Amniotic epithelial cell (primary cell): ENCODE measurements around the gene CNPPD1.

Source experiments
- DNase-seq: peaks from one replicate; pipeline ENCODE4 v3.0.0-alpha.2; 2010; ENCODE audit warnings: low read depth

Gene CNPPD1

DNA sequence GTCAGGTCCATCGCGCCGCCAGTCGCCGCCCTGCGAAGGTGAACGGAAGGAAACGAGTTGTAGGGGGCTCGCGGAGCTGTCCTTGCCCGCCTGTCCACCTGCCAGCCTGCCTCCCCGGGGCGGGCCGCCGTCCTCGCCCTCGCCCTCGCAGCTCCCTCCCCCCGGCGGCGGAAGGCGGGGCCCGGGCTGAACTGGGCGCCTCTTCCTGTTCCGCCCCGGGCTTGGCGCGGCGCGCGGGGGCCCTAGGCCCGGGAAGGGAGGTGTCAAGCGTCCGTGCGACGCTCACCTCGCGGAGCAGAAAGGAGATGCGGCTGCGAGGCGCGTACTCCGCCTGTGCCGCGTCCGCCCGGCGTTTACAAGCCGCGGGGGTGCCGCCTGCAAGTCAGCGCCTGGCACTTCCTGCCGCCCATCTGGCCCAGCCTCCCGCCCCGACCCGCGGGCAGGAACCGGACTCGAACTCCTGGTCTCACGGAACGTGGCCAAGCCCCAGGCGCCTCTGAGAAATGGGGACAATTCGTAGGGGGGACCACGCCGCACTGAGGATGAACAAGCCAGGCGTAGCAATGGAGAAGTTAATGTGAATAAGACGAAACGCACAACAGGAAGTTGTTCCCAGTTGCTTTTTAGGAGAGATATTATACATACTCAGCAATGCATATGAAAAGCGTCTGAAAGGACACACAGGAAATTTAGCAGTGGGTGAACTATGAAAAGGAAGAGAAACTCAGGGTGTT lies at the start of gene CNPPD1:
Gene CNPPD1 (minus strand): TSS at position 108 of the 734 bp plus-strand sequence. CDS start 97 bp downstream, at position 11.
- DNase-seq = peak; percentile 66

DNA sequence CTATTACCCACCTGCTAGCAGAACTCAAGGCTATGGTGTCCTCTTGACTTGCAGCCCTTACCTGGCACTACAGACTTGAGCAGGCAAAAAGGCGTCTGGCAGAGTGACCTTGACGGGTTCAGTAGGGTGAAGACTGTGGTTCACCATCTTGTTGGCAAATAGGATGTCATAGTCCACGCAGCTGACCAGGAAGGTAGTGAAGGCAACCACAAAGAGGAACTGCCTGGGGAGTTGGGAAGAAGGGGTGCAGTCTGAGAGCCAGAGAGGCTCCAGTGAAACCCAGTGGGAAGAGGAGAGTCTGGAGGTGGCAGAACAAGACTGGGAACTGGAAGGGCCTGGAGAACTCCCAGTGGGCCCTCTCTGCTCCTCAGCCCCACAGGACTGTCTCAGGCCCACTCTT lies 48.6 kb upstream of the CNPPD1 start:
- no peak for DNase-seq

DNA sequence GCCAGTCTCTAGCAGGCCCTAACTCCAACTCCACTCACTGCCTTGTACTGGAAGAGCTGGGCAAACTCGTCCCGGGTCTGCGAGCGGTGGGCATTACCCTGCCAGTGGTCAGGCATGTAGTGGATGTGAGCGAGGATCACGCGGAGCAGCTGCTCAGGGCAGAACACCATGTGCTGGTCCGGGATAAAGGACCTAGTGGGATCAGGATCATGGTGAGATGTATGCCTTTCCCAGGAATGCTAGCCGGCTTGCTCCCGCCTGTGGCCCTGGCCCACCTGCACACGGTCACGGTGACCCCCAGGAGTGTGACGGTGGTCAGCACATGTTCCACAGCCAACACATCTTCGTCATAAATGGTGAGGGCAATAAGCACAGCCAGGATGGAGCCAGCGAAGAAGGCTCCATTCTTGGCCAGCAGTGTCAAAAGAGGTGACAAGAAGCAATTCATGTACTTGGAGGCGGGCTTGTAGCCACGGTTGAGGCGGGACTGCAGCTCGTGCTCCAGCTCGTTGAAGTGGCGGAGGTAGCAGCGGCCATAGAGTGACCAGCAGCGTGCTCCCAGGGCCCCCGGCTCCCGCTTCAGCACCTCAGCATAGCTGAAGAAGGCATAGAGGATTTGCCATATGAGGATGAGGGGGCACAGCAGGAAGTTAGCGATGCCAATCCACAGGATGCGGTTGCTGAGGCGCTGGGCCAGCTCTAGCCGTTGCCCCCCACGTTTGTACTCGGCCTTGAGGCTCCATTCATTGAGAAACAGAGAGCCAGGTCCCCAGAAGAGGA lies 47.3 kb upstream of the CNPPD1 start:
- no peak for DNase-seq

DNA sequence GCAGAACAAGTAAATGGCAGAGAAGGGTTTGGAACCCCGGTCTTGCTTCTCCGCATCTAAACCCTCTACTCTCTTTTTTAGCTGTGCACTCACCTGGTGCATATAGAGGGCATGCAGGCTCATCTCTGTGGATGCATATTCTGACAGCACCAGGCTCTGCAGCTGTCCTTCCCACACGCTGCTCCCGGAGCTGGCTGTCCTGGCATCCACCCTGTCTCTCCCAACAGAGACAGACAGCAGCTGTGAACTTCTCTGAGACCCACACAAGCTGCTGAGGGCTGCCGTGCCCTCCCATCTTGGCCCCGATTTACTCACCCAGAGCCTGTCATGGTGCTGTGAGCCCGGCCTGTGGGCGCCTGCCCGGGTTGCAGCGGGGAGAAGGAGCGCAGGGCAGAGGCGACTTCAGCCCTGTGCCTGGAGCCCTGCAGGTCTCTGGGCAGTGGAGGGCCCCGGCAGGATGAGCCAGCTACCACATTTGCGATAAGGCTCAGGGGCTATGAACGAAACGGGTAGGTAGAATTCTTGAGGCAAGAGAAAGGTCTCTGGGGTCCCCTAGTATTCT lies 45.3 kb upstream of the CNPPD1 start:
- no peak for DNase-seq

DNA sequence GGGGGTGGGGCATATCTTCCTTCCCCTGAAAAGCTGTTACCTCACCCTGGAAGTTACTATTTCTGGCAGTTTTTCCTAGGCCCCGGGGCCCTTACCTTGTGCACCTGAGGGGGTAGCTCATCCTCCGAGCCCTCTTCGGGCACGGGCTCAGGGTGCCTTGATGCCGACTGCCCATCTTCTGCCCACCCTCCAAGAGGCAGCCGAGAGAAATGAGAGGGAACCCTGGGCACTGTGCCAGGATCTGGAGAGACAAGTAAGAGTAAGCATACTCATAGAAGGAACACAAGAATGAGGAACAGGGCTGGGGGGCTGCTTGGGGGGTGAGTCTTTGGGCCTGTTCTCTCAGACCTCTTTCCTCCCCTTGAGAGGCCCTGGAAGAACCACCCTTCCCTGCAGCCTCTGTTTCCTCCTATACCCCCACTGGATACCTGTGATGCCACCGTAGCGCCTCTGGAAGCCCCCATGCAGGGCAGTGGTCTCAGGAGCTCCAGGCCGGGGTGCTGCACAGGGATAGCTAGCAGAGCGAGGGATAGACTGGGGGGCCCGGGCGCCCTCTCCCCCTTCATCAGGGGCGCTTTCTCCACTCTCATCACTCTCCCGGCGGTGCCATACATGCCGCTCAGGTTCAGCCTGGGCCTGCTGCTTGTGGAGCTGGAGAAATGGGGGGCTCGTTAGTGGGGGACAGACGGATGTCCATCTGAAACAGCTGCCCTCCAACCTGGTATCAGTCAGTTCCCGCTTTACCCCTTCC lies 44.1 kb upstream of the CNPPD1 start:
- DNase-seq = no peak

DNA sequence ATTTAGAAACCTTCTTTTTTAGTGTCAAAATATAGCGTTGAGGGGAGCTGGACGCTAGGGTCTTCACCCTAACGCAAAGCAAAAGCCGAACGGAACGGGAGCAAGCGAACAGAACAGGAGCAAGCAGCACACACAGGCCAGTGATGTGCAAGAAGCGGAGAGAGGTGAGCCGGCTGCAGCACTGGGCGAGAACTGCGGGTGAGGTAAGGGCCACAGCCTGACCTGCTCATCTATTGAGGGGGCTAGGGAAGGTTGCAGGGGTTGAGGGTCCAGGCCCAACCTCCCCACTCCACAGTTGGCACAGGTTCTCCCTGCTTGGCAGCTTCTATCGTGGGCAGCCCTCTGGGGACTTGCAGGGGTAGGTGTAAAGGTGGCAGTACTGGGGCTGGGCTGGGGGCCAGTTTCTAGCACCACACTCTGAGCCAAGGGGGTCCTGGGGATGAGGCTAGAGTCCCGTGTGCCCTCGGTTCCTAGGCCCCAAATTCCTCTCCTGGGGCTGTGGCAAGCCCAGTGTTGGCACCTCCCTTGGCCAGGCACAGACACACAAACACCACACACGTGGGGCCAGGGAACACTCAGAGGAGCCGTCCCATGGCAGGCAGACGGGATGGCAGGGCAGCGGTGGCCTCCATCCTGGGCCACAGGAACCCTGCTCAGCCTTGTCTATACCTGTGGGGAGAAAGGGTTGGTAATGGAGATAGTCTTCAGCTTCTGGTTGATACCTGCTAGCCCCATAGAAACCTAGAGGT lies 43.2 kb upstream of the CNPPD1 start:
- no peak for DNase-seq

DNA sequence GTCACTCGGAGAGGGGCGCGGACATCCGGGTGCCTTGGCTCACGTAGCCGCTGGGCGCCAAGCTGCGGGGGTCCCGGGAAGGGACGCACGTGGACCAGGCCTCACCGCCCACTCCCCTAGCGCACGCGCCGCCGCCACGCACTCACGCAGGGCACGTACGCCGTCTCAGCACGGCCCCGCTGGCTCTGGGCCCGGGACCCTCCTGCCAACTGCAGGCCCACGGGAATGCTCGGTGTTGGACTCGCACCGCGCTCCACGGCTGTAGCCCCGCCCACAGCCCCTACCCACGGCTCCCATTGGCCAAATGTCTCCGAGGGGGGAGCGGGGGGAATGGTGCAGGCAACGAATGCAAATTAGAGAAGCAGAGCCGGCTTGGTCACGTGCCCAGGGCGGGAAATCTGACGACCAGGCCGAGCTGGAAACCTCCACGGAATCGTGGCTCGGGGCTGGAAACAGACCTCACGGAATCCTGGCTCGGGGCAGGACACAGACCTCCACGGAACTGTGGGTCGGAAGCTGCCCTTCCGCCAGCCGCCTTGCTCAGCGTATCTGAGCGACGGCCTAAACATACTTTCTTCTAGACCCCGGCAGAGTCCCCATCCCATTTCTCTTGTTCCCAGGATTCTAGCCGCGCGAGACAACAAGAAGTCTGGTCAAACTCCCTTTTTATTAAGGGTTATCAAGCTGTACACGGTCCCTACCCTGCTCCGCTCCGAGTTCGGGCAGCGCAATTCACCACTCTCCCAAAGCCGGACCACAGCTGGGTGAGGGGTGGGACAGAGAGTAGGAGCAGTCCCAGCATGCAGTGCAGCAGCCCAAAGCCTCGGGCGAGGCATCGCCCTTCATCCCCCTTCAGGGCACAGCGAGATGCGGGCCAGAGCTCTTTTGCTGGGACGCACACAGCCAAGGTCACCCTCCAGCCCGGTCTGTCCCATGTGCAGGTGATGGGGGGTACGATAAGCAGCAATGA lies 42.3 kb upstream of the CNPPD1 start, which contains the start of gene ABCB6:
Gene ABCB6 (minus strand): TSS at position 227 of the 970 bp plus-strand sequence. CDS start 285 bp downstream, outside the sequence.
- DNase-seq = peak; percentile 91

DNA sequence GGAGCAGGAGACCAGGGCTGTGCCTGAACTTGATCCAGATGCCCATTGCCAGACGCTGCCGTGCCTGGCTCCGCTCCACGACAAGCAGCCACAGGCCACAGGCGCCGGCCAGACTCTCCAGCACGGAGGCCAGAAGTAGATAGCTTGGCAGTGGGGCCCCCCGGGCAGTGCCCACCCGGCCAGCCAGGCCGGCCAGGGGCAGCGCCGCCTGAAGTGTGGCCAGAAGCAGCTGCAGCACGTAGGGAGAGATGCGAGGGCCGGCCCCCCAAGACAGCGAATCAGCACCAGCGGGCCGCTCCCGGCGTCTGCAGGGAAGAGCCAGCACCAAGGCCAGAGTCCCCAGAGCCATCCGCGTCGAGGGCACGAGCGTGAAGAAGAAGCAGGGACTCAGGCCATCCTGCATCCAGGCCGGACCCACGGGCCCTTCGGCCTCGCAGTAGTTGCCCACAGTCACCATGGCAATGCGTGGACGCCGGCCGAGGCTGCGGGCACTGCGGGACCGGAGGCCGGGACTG lies 41.5 kb upstream of the CNPPD1 start:
- peak; percentile 62 for DNase-seq

DNA sequence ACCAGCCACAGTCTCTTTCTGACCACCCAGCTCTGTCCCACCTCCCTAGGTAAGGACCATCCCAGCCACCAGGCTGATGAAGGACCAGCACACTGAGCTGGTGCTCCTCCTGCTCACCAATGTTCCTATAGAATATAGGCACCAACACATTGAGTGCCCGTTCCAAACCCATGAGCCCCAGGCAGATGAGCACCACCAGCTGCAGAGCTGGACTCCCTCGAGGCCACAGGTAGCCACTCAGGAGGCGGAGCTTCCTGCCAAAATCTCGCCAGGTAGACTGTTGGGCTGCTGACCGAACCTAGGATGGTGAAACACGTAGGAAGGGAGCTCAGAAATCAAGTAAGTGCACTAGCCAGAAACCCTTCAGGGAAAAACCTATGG lies 39.8 kb upstream of the CNPPD1 start:
- DNase-seq = no peak

DNA sequence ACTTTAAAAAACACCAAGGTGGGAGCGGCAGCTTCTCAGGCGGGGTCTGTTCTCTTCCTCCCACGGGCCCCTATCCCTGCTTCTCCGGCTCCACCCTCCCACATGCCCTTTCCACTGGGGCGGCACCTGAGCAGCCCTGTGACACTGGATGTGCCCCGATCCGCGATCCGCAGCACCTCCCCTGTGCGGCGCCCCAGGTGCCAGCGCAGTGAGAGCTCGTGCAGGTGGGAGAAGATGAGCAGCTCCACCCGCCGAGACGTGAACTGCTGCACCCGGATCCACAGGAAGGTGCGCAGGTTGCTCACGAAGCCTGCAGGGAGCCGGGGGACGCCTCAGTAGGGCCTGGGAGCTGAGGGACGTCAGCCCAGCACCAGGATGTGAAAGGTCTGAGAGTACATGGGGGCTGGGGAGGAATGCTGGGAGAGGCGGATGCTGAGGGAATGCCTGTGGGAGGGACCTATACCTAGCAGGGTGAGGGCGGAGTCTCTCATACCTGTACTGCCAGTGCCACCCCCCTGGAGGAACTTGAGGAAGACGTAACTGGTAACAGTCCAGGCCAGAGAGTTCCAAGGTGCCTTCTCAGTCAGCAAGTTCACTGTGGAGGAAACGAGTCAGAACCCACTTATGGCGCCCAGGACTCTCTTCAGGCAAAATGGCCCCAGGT lies 39.3 kb upstream of the CNPPD1 start:
- no peak for DNase-seq

DNA sequence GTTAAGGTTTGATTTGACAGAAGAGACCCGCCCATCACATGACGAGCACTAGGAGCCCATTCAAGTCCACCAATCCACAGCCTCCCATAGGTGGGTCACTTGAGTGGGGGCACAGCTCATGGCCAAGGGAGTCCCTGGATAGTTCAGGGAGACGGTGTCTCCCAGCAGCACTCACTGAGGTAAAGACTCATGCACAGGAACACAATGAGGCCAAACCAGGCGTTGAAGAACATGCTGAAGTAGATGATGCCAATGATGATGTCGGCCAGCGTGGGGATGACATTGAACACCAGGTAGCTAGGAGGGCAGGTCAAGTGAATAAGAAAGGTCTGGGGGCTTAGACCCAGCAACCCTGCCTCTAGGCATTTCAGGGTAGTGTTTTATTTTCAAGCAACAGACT lies 38.1 kb upstream of the CNPPD1 start:
- DNase-seq = no peak

DNA sequence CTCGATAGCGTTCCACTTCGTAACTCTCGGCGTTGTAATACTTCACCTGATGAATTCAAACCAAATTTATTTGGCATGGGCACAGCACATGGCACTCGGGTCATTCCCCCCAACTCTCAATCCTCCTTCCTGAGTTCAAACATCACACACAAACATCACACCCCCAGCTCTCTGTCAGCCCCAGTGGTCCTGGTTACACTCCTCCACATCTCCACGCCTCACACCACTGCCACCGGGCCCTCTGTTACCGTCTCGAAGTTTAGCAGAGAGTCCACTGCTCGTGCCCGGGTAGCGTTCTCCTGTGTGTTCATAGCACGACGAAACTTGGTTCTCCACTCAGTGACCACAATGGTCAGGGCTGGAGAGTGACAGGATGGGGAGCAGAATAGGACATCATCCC lies 37.4 kb upstream of the CNPPD1 start:
- DNase-seq = no peak

DNA sequence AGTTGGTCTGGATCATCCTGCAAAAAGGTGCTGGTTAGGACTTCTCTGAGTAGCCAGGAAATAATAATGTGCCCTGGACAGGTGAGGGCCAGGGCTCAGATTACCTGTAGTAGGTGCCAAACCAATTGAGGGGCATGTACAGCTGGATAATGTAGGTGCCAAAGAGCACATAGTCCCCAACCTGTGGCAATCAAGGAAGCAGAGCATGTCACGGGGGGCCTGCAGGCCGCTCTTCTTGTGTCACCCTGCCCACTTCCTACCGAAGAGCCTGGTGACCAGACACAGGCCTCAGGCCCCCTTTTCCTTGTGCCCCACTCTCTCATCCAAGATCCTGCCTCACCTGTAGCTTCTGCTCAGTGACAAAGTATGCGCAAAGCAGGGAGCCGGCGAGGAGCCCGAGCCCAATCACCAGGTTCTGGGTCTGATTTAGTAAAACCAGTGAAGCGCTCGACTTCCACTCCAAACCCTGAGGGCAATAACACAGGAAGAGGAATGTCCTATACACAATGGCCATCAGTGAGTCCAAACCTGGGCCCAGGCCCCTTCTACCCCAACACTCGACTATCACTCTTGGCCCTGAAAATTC lies 36.9 kb upstream of the CNPPD1 start:
- DNase-seq = no peak

DNA sequence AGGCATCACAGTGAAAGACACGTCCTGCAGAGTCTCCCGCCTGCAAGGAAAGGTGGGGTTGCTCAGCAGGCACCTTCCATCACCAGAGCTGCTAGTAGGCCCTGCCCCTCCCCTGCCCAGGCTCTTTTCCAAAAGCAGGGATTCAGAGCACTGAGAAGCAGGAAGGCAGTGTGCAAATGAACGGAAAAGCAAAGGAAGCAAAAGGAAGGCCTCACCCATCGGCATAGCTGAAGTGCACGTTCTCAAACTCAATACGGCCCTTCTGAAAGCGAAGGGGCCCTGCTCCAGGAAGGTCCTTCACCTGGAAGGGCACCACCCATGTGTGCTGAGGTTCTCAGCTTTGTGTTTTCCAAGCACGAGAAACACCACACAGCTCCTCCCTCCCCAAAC lies 36.3 kb upstream of the CNPPD1 start:
- DNase-seq = no peak

DNA sequence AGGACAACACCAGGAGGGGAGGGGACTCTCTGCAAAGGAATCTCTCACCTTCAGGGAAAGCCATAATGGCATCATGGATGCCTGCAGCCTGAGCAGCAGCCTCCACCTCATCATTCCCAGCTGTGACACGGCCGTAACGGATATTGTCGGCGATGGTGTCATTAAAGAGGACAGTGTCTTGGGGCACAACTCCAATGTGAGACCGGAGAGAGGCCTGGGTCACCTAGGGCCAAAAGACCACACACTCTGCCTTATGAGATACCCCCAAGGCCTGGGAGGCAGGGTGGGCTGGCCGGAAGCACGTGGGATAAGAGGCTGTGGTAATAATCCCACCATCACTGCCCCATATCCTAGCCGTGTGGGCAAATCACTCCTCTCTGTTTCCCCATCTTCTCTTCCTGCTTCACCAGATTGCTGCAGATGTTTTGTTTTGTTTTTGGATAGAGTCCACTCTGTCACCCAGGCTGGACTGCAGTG lies 34.2 kb upstream of the CNPPD1 start:
- no peak for DNase-seq

DNA sequence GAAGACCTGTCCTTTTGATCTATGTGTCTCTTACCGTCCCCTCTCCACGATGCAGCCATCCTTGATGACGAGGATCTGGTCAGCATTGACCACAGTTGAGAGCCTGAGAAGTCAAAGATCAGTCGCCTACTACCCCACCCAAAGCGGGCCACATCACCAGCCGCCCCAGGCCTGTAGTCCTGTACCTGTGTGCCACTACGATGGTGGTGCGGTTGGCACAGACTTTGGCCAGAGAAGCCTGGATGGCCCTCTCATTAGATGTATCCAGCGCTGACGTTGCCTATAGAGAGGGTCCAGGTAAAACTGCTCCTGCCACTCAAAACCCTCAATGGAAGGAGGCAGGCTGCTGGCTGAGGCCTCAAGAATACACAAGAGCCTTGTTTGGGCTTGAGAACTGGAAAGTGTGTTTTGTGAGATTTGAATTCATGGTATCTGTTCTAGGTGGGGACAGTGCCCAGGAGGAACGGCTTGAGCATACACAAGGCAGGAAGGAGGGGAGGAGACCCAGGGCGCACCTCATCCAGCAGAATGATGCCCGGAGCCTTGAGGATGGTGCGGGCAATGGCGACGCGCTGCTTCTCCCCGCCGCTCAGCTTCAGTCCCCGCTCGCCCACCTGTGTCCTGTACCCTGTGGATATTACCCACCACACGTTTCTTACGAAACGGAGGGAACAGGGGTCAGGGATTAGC lies 33.6 kb upstream of the CNPPD1 start:
- DNase-seq = no peak

DNA sequence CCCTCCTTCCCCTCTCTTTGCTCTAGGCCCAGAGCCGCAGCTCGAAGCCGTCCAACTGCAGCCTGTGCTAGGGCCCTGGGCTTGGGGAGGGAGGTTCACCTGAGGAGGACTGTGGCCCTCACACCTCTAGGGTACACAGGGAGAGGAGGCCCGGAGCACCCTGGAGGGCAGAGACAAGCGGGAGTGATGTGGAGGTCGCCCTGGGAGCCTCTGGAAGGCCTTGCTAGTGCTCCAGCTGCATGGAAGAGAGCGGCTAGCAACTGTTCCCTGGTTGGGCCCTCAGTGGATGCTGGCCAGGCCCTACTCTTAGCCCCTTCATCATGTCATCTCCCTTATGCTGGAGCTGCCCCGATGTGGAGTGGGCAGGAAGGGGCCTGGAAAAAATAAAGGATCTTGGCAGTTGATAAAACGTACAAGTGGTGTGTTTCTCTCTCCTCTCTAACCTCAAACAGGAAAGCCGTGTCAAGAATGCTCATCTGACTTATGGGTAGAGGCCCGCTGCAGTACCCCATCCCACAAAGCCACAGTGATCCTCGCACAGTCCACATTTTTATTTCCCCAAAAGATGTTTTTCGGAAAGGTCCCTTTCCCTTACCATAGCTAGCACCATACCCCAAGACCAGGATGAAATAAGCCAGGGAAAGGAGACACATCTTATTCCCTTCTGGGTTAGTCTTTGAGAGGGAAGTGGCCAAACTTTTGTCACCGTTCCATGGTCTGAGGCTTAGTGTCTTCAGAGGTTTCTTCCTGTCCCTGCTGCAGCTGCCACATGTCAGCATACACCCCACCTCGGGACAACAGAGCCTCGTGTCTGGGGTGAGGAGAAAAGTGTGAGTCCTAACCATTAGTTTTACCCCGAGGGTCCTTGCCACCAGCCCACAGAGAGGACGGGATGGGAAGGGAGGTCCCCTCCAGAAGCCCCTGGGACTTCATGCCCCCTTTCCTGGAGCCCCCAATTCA lies 32.8 kb upstream of the CNPPD1 start:
- no peak for DNase-seq
